ENCODE measurements around the gene NACC2. TPM values are rescaled to one million over a fixed set of nuclear protein-coding genes. Genes with fewer than 3 reads are reported as not detected.

The NACC2 gene
- total RNA-seq, 4 donors from 2014 or later, result 22.2 to 64.3 (median 26.5) TPM

- 28% methylated on average over 14 of the region's 14 CpGs; no CpG with 5 or more reads in 1 of the 2 donors for WGBS, 2 donors (ENCODE audit: low coverage in 1 of 2)
- intact Hi-C loops (cut with DNase I; ENCODE audit: low total_unique reads), result loop anchor here (2.0 kb wide), 1 partner anchor 56 kb away; no protein-coding TSS in a partner anchor
- peaks cover 9 to 32% (median 19%) of the 10 kb centered on the region in 4 donors for H3K4me1 ChIP-seq
- no peaks in the 10 kb centered on the region for H3K36me3 ChIP-seq
- no peaks in the 10 kb centered on the region for H3K9me3 ChIP-seq
- in situ Hi-C loops (cut with MboI; ENCODE audit: low pct_ligation_motif_present in 1 of 4, low pct_unique_long_range_greater_than_20kb in 1 of 4, low sequenced_read_pairs in 3 of 4), result no loop called here
- peaks cover 18% of the 10 kb centered on the region for H3K27me3 ChIP-seq
- H3K27ac ChIP-seq, result no peak overlapping the region
- no peak for DNase-seq
- H3K4me3 ChIP-seq, result no peak overlapping the region
- TF ChIP-seq EP300 (IDR thresholded peaks at IDR 0.05; ENCODE audit: low read depth) (no peak), POLR2AphosphoS5 (IDR thresholded peaks at IDR 0.05) (no peak), CTCF (IDR thresholded peaks at IDR 0.05) (no peak), POLR2A (IDR thresholded peaks at IDR 0.05) (no peak)
These were observed 3.8 kb upstream of the NACC2 start for GRCh38 chr9:136098844-136099243.

GRCh38 chr9:136098210-136098609, 3.1 kb upstream of the NACC2 start:
- 79 to 100% methylated on average over 1 to 10 of the region's 11 CpGs for WGBS, 2 donors (ENCODE audit: low coverage in 1 of 2)
- in situ Hi-C loops (cut with MboI; ENCODE audit: low pct_ligation_motif_present in 1 of 4, low pct_unique_long_range_greater_than_20kb in 1 of 4, low sequenced_read_pairs in 3 of 4) (no loop called here), intact Hi-C loops (cut with DNase I; ENCODE audit: low total_unique reads) (loop anchor here (2.0 kb wide), 1 partner anchor 57 kb away; no protein-coding TSS in a partner anchor)
- H3K36me3 ChIP-seq, result no peaks in the 10 kb centered on the region
- DNase-seq, result no peak
- H3K4me1 ChIP-seq, result peaks cover 16 to 35% (median 24%) of the 10 kb centered on the region in 4 donors
- no peak overlapping the region for H3K27ac ChIP-seq
- no peak overlapping the region for H3K4me3 ChIP-seq
- H3K9me3 ChIP-seq, result no peaks in the 10 kb centered on the region
- TF ChIP-seq POLR2A (IDR thresholded peaks at IDR 0.05) (no peak), EP300 (IDR thresholded peaks at IDR 0.05; ENCODE audit: low read depth) (no peak), CTCF (IDR thresholded peaks at IDR 0.05) (no peak), POLR2AphosphoS5 (IDR thresholded peaks at IDR 0.05) (no peak)
- H3K27me3 ChIP-seq, result peaks cover 18% of the 10 kb centered on the region

GRCh38 chr9:136096505-136097001, 1.5 kb upstream of the NACC2 start:
- Histone ChIP-seq H3K9me3 (no peaks in the 10 kb centered on the region), H3K27me3 (peaks cover 18% of the 10 kb centered on the region), H3K36me3 (no peaks in the 10 kb centered on the region), H3K27ac (peak overlapping the region; percentile 93 to 98 (median 96)), H3K4me1 (peaks cover 22 to 52% (median 38%) of the 10 kb centered on the region in 4 donors), H3K4me3 (no peak overlapping the region)
- TF ChIP-seq EP300 (IDR thresholded peaks at IDR 0.05; ENCODE audit: low read depth), result no peak
- TF ChIP-seq POLR2A (IDR thresholded peaks at IDR 0.05), result no peak
- no peak for TF ChIP-seq CTCF (IDR thresholded peaks at IDR 0.05)
- no peak for TF ChIP-seq POLR2AphosphoS5 (IDR thresholded peaks at IDR 0.05)
- 81% methylated on average over 5 of the region's 5 CpGs; no CpG with 5 or more reads in 1 of the 2 donors for WGBS, 2 donors (ENCODE audit: low coverage in 1 of 2)
- no peak for DNase-seq
- intact Hi-C loops (cut with DNase I; ENCODE audit: low total_unique reads) (no loop called here), in situ Hi-C loops (cut with MboI; ENCODE audit: low pct_ligation_motif_present in 1 of 4, low pct_unique_long_range_greater_than_20kb in 1 of 4, low sequenced_read_pairs in 3 of 4) (no loop called here)

- 7% methylated on average over 40 of the region's 74 CpGs; no CpG with 5 or more reads in 1 of the 2 donors for WGBS, 2 donors (ENCODE audit: low coverage in 1 of 2)
- peaks cover 9% of the 10 kb centered on the region for H3K27me3 ChIP-seq
- no peaks in the 10 kb centered on the region for H3K9me3 ChIP-seq
- peak; percentile 74 for DNase-seq
- in situ Hi-C loops (cut with MboI; ENCODE audit: low pct_ligation_motif_present in 1 of 4, low pct_unique_long_range_greater_than_20kb in 1 of 4, low sequenced_read_pairs in 3 of 4), result no loop called here
- no peaks in the 10 kb centered on the region for H3K36me3 ChIP-seq
- H3K4me1 ChIP-seq, result peaks cover 33 to 64% (median 58%) of the 10 kb centered on the region in 4 donors
- intact Hi-C loops (cut with DNase I; ENCODE audit: low total_unique reads), result no loop called here
- TF ChIP-seq POLR2AphosphoS5 (IDR thresholded peaks at IDR 0.05) (peak in 2 of 3 donors; percentile 40 to 44), CTCF (IDR thresholded peaks at IDR 0.05) (no peak), POLR2A (IDR thresholded peaks at IDR 0.05) (no peak), EP300 (IDR thresholded peaks at IDR 0.05; ENCODE audit: low read depth) (no peak)
- H3K27ac ChIP-seq, result peak overlapping the region; percentile 93 to 98 (median 96)
- peak overlapping the region; percentile 87 to 94 (median 92) for H3K4me3 ChIP-seq
These were observed 851 bp downstream of the NACC2 start for GRCh38 chr9:136093995-136094881.
